Measurements from ENCODE around the gene C1orf52.

C1orf52 gene

GRCh38 chr1:85259118-85259911 lies at the start of gene C1orf52:
Gene C1orf52, minus strand, starts transcription at chr1:85259662. Its CDS starts 29 bp downstream, at chr1:85259633.
- DNase-seq = peak; percentile 100

DNA sequence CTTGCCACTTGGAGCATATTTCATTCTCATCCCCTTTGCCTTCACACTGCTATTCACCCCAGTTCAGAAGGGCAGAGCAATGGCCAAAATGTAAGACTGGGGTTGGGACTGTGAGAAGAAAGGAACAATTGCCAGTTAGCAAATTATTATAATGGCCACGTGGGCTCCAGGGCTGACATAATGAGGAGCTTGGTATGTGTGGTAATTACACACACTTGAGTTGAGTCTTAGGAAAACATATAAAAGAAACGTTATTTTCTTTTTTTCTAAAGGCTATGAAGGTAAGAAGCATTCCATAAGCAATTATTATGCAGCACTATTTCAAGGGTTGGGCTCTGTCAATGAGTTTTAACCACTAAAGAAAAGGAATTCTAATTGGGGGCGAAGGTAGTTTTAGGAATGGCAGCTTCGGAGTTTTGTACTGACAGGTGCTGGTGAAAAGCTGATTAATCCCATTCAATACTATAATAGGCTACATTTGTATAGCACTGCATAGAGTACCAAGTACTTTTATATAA lies 49.4 kb upstream of the C1orf52 start:
- no peak for DNase-seq

DNA sequence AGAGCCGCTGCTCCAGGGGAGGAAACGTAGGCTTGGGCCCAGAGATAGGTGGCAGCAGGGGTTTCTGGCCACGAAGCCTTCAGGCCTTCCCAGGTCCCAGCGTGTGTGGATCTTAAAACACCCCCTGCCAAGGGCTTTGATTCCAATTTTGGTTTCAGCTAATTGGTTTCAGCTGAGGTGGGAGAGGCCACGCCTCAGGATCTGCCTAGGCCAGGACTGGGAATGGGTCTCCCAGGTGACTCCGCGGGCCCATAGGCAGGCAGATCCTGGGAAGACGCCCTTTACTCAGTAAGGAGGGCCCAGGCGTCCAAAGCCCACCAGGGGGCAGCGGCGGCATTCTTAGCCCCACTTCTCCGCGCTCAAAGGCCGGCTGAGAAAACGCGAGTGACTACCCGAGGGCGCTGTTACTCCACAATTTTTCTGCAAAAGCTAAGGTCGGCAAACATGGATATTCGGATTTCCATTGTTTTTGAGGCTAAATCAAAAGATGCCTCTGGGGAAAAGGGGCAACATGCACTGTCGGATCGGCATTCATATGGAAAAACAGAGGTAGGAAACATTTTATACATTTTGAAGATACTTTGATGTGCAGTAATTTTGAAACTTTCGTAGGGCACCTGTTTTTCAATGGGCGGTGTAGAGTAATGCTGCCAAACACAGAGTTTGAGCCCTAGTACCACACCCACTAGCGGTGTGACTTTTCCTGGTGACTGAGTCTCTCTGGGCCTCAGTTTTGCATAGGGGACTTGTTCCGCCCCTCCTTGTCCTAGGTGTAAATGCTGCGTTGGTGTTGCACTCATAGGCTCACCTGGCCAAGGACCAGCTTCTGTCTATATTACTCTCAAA lies 48.7 kb upstream of the C1orf52 start:
- peak; percentile 86 for DNase-seq

- no peak for DNase-seq
These were observed 46.8 kb upstream of the C1orf52 start for GRCh38 chr1:85306236-85306635.

GRCh38 chr1:85303440-85304162 lies 44.1 kb upstream of the C1orf52 start:
- no peak for DNase-seq

DNA sequence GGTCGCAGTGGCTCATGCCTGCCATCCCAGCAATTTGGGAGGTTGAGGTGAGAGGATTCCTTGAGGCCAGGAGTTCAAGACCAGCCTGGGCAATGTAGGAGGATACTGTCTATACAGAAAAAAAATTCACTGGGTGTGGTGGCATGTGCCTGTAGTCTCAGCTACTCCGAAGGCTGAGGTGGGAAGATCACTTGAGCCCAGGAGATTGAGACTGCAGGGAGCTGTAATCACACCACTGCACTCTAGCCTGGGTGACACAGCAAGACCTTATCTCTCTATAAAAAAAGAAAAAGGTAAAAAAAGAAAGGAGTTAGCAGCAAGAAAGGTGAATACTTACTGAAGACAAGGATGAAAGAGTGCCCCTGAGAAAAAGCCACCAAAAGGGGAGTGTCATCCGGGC lies 40.7 kb upstream of the C1orf52 start:
- no peak for DNase-seq

GRCh38 chr1:85297855-85298629 lies 38.6 kb upstream of the C1orf52 start:
- DNase-seq = peak; percentile 80

- no peak for DNase-seq
These were observed 38.0 kb upstream of the C1orf52 start for GRCh38 chr1:85297538-85297854.

DNA sequence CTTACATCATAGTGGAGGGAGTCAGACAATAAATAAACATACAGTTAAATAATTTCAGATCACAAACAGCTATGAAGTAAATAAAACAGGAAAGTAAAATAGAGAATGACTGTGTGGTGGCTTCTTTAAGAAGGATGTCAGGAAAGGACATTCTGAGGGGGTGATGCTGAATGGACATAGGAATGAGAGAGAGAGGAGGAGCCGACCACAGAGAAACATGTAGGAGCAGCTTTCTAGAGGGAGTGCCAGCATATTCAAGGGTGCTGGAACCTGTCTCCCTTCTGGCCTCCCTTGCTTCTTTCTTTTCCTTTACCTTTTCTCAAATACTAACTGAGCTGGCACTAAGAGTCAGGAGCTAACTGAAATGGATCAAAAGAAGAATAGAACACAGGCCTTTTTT lies 37.5 kb upstream of the C1orf52 start:
- no peak for DNase-seq

- DNase-seq = no peak
These were observed 36.2 kb upstream of the C1orf52 start for GRCh38 chr1:85295654-85296053.

DNA sequence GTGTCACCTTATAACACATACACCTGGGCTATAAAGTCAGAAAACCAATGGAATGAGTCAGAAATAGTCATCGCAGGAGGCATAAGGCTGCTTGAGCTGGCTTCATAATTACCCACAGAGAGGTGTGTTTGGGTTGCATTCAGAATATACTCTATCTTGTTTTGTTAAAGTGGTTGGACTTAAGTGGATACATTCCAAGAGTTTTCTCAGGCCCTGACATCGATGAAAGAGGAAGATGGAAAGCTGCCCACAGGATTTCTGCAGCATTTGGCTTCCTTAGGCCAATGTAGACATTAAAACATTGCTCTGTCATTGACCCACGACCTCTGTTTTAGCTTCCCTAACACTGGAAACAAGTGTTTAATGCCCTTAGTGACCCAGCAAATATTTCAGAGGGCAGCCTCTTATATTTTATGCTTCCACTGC lies 35.6 kb upstream of the C1orf52 start:
- no peak for DNase-seq

- no peak for DNase-seq
These were observed 31.4 kb upstream of the C1orf52 start for GRCh38 chr1:85290826-85291225.

DNA sequence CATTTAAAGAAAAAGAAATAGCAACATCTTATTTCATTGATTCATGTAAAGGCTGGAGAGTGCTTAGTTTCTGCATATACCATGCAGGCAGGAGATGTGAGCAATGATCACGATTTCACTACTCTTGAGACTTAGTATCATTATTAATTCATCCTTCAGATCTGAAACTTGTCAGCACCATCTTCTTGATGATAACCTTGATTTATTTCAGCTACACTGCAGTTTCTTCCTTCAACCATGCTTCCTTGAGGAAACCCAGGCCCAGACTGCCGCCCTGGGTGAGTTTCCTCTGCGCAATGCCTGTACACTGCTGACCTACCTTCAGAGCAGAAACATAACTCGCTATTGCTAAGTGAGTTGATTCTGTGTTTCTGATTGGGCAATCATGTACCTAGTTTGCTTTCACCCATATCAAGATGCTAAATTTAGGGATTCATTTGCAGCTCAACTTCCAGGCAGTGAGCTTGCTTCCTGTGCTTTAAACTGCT lies 30.4 kb upstream of the C1orf52 start:
- DNase-seq = no peak

- DNase-seq = no peak
These were observed 29.9 kb upstream of the C1orf52 start for GRCh38 chr1:85289207-85289847.

DNA sequence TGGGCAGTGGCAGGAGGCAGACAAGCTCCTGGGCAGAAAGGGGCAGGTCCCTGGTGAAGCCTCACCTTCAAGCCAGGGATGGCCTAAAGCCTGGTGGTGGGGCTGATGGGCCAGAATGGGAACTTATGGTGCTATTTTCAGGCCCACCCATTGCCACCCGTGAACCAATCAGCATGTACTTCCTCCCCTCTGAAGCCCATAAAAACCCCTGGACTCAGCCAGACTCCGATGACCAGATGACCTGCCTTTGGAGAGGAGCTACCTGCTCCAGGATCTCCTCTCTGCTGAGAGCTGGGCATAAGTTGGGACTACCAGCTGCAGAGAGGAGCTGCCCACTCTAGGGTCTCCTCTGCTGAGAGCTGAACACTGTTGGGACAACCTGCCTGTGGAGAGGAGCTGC lies 24.7 kb upstream of the C1orf52 start:
- DNase-seq = no peak

GRCh38 chr1:85283475-85284199 lies 24.2 kb upstream of the C1orf52 start:
- no peak for DNase-seq

GRCh38 chr1:85282424-85282823 lies 23.0 kb upstream of the C1orf52 start:
- no peak for DNase-seq

GRCh38 chr1:85280636-85281035 lies 21.2 kb upstream of the C1orf52 start:
- no peak for DNase-seq

GRCh38 chr1:85279458-85280080 lies 20.1 kb upstream of the C1orf52 start:
- DNase-seq = no peak

DNA sequence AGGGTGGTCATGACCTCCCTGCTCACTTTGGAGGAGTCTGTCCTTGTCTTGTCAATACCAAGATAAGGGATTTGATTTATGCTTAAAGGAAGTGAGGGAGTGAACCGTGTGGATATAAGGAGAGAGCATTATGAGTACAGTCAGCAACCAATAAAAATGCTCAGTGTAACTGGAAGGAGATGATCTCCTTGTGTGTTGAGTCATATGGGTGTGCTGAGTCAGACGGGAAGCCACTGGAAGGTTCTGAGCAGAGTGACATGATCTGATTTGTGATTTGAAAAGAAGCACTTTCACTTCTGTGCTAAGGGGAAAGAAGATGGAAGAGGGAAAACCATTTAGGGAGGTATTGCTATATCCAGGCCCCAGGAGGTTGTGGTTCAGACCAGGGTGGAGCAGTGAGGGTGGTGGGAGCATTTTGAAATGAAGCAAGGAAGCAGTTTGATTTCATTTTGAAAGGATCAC lies 19.4 kb upstream of the C1orf52 start:
- DNase-seq = no peak
